ENCODE results near the gene CRYBG1.

CRYBG1 gene

DNA sequence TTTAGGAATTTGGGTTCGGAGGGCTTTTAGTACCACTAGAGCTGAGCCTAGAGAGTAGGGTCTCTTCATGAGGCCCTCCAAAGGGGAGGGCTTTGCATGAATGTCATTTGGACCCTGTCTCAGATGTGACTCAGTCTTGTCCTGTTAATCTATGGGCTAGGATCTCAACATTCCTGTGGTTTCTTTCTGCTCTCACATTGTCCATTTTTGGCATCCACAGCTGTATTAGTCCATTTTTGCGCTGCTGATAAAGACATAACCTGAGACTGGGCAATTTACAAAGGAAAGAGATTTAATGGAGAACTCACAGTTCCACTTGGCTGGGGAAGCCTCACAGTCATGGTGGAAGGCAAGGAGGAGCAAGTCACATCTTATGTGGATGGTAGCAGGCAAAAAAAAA, 61.0 kb downstream of the CRYBG1 start:
- H3K4me1 ChIP-seq (ENCODE audit: insufficient read depth, low read length), result no peaks in the 10 kb centered on the region; the same call in 1 of the 2 replicates
- no peak overlapping the region for H3K9ac ChIP-seq (ENCODE audit: low read depth, low read length)
- no peaks in the 10 kb centered on the region for H3K36me3 ChIP-seq (ENCODE audit: insufficient read depth, low read length)
- no peaks in the 10 kb centered on the region for H3K9me3 ChIP-seq (ENCODE audit: control insufficient read depth, insufficient read depth, low read length)

DNA sequence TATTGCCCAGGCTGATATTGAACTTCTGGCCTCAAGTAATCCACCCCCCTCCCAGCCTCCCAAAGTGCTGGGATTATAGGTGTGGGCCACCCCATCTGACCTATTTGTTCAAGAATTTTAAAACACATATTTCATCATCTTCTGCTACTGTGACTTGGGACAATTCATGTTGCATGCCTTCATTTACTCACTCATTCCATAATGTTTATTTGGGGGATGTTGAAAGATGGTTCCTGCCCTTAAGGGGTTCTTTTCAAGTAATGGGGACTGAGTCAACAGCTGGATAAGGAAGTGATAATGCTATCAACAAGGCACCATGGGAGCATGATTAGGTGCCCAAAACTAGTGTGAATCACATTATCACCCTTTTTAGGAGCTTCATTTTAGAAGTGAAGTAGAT, 62.0 kb downstream of the CRYBG1 start:
- Histone ChIP-seq H3K9me3 (ENCODE audit: control insufficient read depth, insufficient read depth, low read length) (no peaks in the 10 kb centered on the region), H3K4me1 (ENCODE audit: insufficient read depth, low read length) (no peaks in the 10 kb centered on the region; the same call in 1 of the 2 replicates), H3K9ac (ENCODE audit: low read depth, low read length) (no peak overlapping the region), H3K36me3 (ENCODE audit: insufficient read depth, low read length) (no peaks in the 10 kb centered on the region)

DNA sequence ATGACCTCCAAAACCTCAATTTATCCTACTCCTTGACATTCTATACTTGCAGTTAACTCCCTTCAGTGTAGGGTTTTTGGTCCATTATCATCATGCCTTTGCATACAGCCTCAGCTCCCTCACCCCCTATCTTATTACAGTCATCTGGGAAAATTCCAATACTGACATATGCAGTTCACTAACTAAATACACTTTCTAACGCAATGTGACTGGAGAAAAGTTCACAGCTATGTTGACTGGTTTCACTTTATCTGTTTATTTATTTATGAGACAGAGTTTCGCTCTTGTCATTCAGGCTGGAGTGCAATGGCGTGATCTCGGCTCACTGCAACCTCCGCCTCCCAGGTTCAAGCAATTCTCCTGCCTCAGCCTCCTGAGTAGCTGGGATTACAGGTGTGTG, 64.9 kb downstream of the CRYBG1 start:
- no peaks in the 10 kb centered on the region for H3K36me3 ChIP-seq (ENCODE audit: insufficient read depth, low read length)
- H3K9me3 ChIP-seq (ENCODE audit: control insufficient read depth, insufficient read depth, low read length), result no peaks in the 10 kb centered on the region
- H3K4me1 ChIP-seq (ENCODE audit: insufficient read depth, low read length), result no peaks in the 10 kb centered on the region; the same call in 1 of the 2 replicates
- H3K9ac ChIP-seq (ENCODE audit: low read depth, low read length), result no peak overlapping the region

DNA sequence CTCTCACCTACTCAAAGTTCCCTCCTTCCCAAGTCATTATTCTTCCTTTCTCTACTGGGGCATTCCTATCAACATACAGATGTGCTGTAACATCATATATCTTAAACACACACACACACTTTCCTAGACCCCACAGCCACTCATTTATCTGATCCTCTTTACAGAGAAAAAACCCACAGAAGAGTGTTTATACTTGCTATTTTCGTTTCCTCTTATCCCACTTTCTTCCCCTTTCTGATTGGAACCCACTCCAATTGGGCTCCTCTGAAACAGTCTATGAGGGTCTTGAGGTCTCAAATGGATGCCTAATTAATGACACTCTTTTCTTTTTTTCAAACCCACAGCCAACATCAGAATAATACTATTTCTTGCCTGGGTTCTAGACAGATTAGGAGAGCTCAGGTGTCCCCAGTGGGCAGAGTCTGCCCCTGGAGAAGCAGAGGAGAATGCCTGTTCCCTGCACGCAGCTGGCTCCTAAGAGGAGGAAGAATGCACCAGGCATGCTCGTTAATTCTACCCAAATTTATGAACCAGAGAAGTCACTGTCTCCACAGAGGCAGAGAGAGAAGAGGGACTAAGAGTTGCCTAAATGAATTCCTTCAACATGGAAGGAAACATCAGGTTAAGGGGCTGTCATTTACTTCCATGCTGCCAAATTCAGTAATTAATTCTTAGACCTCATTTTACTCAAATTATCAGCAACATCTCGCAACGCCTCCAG, 65.9 kb downstream of the CRYBG1 start:
- no peaks in the 10 kb centered on the region for H3K36me3 ChIP-seq (ENCODE audit: insufficient read depth, low read length)
- no peak overlapping the region for H3K9ac ChIP-seq (ENCODE audit: low read depth, low read length)
- no peaks in the 10 kb centered on the region for H3K9me3 ChIP-seq (ENCODE audit: control insufficient read depth, insufficient read depth, low read length)
- H3K4me1 ChIP-seq (ENCODE audit: insufficient read depth, low read length), result no peaks in the 10 kb centered on the region

DNA sequence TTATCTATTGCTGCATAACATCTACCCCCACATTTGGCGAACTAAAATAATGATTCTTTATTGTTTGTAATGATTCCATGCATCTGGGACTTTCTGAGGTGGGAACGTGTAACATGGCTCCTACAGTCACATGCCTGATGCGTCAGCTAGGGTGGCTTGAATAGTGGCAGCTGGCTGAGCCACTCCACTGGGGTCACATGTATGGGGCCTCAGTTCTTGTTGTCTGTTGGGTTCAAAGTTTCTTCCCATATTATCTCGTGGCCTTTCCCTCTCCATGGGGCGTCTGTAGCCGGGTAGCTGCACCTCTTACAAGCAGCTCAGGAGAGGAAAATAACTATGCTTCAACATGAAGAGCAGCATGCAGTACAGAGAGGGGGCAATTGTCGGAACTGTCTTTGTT, 69.9 kb downstream of the CRYBG1 start:
- Histone ChIP-seq H3K9me3 (ENCODE audit: control insufficient read depth, insufficient read depth, low read length) (no peaks in the 10 kb centered on the region), H3K36me3 (ENCODE audit: insufficient read depth, low read length) (no peaks in the 10 kb centered on the region), H3K9ac (ENCODE audit: low read depth, low read length) (no peak overlapping the region), H3K4me1 (ENCODE audit: insufficient read depth, low read length) (no peaks in the 10 kb centered on the region)

DNA sequence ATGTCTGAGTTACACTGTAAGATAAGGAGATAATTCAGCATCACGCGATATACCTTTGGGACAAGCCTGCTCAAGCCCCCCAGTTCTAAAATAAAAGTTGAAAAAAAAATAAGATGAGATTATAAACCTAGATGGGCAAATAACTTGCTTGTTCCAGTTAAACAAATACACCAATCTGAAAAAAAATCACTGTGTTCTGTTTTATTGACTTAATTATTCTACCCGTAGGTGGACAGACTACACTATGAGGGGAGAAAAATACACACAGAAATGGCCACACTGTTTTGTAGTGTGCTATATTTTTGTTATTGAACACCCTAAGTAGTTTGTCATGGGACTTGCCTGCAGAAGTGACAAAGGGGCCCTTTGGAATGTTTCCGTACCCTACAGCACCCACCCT, 70.9 kb downstream of the CRYBG1 start:
- no peaks in the 10 kb centered on the region for H3K4me1 ChIP-seq (ENCODE audit: insufficient read depth, low read length)
- H3K9ac ChIP-seq (ENCODE audit: low read depth, low read length), result no peak overlapping the region
- no peaks in the 10 kb centered on the region for H3K9me3 ChIP-seq (ENCODE audit: control insufficient read depth, insufficient read depth, low read length)
- no peaks in the 10 kb centered on the region for H3K36me3 ChIP-seq (ENCODE audit: insufficient read depth, low read length)

DNA sequence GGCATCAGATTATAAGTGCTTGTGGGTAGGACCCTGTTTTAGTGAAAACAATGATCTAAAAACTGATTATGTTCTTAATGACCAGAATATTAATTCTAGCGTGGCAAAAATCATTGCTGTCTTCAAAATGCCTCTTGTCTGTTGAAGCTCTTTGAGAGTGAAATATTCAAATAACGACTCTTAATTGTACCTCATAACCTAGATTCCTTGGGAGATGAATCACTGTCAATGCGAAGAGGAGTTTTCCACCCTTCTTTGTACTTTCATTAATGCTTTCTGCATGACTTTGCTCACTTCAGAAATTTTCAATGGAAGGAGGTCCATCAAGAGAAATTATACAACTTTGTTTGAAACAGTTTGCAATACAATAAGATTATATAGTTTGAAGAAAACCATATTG, 71.5 kb downstream of the CRYBG1 start:
- H3K9me3 ChIP-seq (ENCODE audit: control insufficient read depth, insufficient read depth, low read length), result no peaks in the 10 kb centered on the region
- H3K9ac ChIP-seq (ENCODE audit: low read depth, low read length), result no peak overlapping the region
- H3K4me1 ChIP-seq (ENCODE audit: insufficient read depth, low read length), result no peaks in the 10 kb centered on the region
- H3K36me3 ChIP-seq (ENCODE audit: insufficient read depth, low read length), result no peaks in the 10 kb centered on the region

DNA sequence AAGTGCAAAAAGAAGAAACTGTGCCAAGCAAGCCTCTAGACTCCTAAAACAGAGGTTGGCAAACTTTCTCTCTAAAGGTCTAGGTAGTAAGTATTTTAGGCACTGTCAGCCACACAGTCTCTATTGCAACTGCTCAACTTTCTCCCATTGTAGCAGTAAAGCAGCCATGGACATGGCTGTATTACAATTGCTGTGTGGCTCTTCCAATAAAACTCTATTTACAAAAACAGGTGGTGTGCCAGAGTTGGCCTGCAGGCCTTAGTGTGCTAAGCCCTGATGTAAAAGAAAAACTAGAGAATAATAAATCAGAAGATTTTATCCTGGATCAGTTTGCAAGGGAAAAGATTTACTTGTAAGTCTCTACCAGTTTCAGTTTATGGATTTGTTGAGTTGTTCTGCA, 74.0 kb downstream of the CRYBG1 start:
- H3K9ac ChIP-seq (ENCODE audit: low read depth, low read length), result no peak overlapping the region
- H3K4me1 ChIP-seq (ENCODE audit: insufficient read depth, low read length), result no peaks in the 10 kb centered on the region
- H3K9me3 ChIP-seq (ENCODE audit: control insufficient read depth, insufficient read depth, low read length), result no peaks in the 10 kb centered on the region
- H3K36me3 ChIP-seq (ENCODE audit: insufficient read depth, low read length), result no peaks in the 10 kb centered on the region

DNA sequence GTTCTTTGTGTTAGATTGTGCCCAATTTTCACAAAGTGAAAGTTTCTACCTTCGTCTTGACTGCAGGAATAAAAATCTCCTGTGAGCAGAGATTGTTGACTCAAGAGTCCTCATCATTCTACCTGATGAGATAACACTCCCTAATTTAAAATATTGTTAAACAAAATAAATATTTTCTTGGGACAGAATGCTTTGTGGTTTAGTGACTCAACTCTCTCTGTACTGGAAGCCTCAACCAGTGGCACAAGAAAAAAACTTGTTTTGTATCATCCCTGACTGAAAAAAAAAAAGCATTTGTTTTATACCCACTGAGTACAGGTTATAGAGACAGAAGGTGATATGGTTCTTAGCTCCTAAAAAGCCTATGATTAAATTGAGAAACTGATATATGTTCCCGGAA, 78.9 kb downstream of the CRYBG1 start:
- Histone ChIP-seq H3K9ac (ENCODE audit: low read depth, low read length) (no peak overlapping the region), H3K4me1 (ENCODE audit: insufficient read depth, low read length) (no peaks in the 10 kb centered on the region), H3K36me3 (ENCODE audit: insufficient read depth, low read length) (no peaks in the 10 kb centered on the region), H3K9me3 (ENCODE audit: control insufficient read depth, insufficient read depth, low read length) (no peaks in the 10 kb centered on the region)

DNA sequence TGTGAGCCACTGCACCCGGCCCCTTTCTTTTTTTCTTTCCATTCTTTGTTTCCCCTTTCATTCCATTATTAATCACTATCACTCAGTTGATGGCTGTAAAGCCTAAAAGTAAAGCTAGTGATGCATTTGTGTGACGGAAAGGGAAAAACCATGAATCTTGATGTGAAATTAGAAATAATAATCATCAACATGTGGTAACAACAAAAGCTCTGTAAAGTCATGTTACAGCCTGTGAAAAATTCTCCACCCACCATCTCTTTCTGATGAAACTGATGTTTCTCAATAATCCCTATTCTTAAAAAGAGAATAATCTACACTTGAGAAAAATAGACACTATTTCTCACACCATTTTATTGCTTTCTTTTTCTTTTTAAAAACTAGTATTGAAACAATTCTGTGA, 80.0 kb downstream of the CRYBG1 start:
- Histone ChIP-seq H3K4me1 (ENCODE audit: insufficient read depth, low read length) (no peaks in the 10 kb centered on the region), H3K36me3 (ENCODE audit: insufficient read depth, low read length) (no peaks in the 10 kb centered on the region), H3K9ac (ENCODE audit: low read depth, low read length) (no peak overlapping the region), H3K9me3 (ENCODE audit: control insufficient read depth, insufficient read depth, low read length) (no peaks in the 10 kb centered on the region)

DNA sequence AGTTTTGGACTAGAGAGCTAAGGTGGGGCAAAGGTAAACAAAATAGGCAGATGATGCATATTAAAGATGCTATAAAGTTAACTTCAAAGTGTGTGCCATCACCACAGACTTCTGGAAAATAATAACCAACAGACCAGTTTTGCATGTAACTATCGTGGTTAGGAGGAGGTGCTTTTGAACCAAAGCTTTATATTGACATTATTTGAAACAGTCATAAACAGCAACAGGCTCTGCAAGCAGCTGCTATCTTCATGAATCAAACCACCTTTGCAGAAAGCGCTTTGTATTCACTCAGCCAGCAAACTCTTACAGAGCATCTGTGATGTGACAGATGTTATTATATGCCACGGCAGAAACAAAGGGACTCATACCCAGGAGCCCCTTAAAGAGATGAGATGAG, 81.9 kb downstream of the CRYBG1 start:
- no peaks in the 10 kb centered on the region for H3K9me3 ChIP-seq (ENCODE audit: control insufficient read depth, insufficient read depth, low read length)
- H3K4me1 ChIP-seq (ENCODE audit: insufficient read depth, low read length), result no peaks in the 10 kb centered on the region
- H3K9ac ChIP-seq (ENCODE audit: low read depth, low read length), result no peak overlapping the region
- no peaks in the 10 kb centered on the region for H3K36me3 ChIP-seq (ENCODE audit: insufficient read depth, low read length)

DNA sequence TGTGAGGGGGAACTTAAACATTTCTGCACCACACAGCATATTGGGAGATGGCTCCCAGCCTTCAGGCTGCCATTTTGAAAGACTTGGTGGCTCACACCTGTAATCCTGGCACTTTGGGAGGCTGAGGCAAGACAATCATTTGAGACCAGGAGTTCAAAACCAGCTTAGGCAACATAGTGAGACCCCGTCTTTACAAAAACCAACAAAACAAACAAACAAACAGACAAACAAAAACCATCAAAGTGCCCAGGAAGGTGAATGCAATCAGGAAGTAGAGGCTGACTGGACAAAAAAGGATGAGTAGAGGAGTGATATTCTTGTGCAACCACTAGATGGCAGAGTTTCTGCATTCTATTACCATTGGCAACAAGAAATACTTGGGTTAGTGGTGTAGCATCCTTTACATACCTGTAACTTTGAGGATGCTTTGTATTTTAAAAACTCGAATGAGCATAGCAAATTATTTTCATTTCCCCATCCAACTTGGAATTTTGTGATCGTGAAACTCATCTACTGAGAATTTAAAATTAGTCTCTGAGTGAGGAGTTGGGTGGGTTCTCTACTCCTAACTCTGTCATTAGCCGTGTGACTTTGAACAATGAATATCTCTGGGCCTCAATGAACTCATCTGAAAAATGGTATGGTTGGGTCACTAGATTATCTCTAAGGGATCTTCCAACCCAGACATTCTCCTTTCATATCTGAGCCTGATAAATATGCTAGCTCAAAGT, 84.4 kb downstream of the CRYBG1 start:
- no peaks in the 10 kb centered on the region for H3K9me3 ChIP-seq (ENCODE audit: control insufficient read depth, insufficient read depth, low read length)
- H3K9ac ChIP-seq (ENCODE audit: low read depth, low read length), result no peak overlapping the region
- H3K36me3 ChIP-seq (ENCODE audit: insufficient read depth, low read length), result no peaks in the 10 kb centered on the region
- H3K4me1 ChIP-seq (ENCODE audit: insufficient read depth, low read length), result no peaks in the 10 kb centered on the region

DNA sequence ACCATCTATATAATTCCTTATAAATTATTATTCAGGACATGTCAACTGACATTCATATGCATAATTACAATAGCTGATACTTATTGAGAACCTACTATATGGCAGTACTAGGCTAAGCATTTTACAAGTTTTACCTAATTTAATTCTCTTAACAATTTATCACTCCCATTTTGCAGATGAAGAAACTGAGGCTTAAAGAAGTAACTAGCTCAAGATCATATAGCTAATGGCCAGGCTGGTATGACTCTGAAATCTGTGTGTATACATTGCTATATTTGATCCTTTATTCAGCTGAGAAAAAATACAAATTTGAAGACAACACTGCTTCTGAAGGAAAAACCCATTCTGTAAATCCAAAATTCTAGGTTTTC, 85.0 kb downstream of the CRYBG1 start:
- no peaks in the 10 kb centered on the region for H3K9me3 ChIP-seq (ENCODE audit: control insufficient read depth, insufficient read depth, low read length)
- no peak overlapping the region for H3K9ac ChIP-seq (ENCODE audit: low read depth, low read length)
- 0 out of 2 replicates have a peak, but pooled peaks cover 2% of the 10 kb centered on the region for H3K4me1 ChIP-seq (ENCODE audit: insufficient read depth, low read length)
- no peaks in the 10 kb centered on the region for H3K36me3 ChIP-seq (ENCODE audit: insufficient read depth, low read length)

DNA sequence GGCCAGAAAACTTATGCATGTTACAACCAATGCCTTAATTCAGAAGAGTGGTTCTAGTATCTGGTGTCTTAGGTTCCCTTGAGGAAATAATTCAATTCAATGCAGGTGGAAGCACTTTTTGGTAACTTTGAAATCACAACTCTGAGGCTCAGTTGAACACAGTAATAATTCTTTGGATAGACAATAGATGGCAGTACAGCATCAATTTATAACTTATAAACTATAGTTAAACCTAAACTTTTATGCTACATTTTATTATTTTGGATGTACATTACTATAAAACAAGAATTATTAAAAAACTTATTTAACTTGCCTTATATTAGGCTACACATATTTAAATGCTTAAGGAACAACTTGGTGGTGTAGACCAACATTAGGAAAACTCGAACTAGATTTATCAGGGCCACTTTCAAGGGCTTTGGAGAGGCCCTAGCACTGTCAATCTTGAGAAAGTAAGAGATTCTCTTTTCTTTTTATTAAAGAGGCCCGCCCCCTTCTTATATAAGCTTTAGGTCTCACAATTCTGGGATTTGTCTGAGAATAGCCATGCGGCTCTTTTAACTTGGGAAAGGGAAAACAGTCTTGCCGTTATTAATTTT, 85.9 kb downstream of the CRYBG1 start:
- 0 out of 2 replicates have a peak, but pooled peaks cover 3% of the 10 kb centered on the region for H3K4me1 ChIP-seq (ENCODE audit: insufficient read depth, low read length)
- H3K36me3 ChIP-seq (ENCODE audit: insufficient read depth, low read length), result no peaks in the 10 kb centered on the region
- no peak overlapping the region for H3K9ac ChIP-seq (ENCODE audit: low read depth, low read length)
- no peaks in the 10 kb centered on the region for H3K9me3 ChIP-seq (ENCODE audit: control insufficient read depth, insufficient read depth, low read length)

DNA sequence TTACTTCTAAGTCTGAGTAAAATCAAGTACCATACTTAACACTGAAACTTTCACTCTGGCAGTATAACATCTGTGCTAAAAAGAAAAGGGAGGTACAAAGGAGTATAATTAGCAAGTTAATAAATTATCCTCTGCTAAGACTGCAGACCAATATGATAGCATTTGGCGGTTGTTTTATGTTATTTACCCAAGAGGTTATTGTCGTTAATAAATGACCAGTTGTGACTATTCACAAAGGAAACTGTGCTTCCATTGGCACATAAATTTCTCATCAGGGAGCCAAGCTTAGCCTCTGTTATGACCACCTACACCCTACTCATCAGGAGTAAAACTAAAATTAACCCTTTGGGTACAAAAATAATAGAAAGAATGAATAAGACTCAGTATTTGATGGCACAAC, 86.5 kb downstream of the CRYBG1 start:
- no peak overlapping the region for H3K9ac ChIP-seq (ENCODE audit: low read depth, low read length)
- H3K4me1 ChIP-seq (ENCODE audit: insufficient read depth, low read length), result 0 out of 2 replicates have a peak, but pooled peaks cover 3% of the 10 kb centered on the region
- no peaks in the 10 kb centered on the region for H3K36me3 ChIP-seq (ENCODE audit: insufficient read depth, low read length)
- H3K9me3 ChIP-seq (ENCODE audit: control insufficient read depth, insufficient read depth, low read length), result no peaks in the 10 kb centered on the region
